Bronchial epithelial cell (primary cell): ENCODE data around the gene ITPR2. TPM values are rescaled to one million over a fixed set of nuclear protein-coding genes. Genes with fewer than 3 reads are reported as not detected.
"Not testable (repeated sequence)": the region's sequence is repeated elsewhere in the genome, so short reads cannot be mapped to it uniquely, and the experiment has no call there.

Source experiments
- DNase-seq: peaks from one replicate; pipeline ENCODE4 v3.0.0-alpha.2; 2010; ENCODE audit warnings: low read depth
- FAIRE-seq: peaks from 2 replicates; lab custom pipeline; 2011; peaks lifted over from hg19 to GRCh38; lab: Jason Lieb, UNC
- H3K27me3 ChIP-seq: 2 replicates; pipeline ENCODE4 v1.5.1; 2011; ENCODE audit warnings: low read length; ENCODE audit not compliant: control insufficient read depth, insufficient read depth
- H3K36me3 ChIP-seq: 2 replicates; pipeline ENCODE4 v1.5.1; 2011; ENCODE audit warnings: low read length; ENCODE audit not compliant: control insufficient read depth, insufficient read depth
- H3K4me3 ChIP-seq: 2 replicates; pipeline ENCODE4 v1.5.1; 2011; ENCODE audit warnings: mild to moderate bottlenecking, low read depth, low read length, control low read depth
- CTCF ChIP-seq: IDR thresholded peaks from 2 replicates; pipeline ENCODE4 v1.5.1; 2011; ENCODE audit warnings: mild to moderate bottlenecking, moderate library complexity, low read length, control low read depth, inconsistent platforms; ENCODE audit not compliant: insufficient read depth, severe bottlenecking
- total RNA-seq: library from RNA; depleted of rRNA; stranded (reverse); fragments of >200 nt; gene quantifications from 2 replicates; pipeline ENCODE4 v1.2.1, GENCODE V29; 2014

ITPR2 gene
- total RNA-seq, 1 donor from 2014 or later: 5.8 TPM

- no peaks in the 10 kb centered on the region for H3K36me3 ChIP-seq
- no peaks in the 10 kb centered on the region for H3K27me3 ChIP-seq
- TF ChIP-seq CTCF: no peak
- FAIRE-seq (no peak), DNase-seq (no peak)
- H3K4me3 ChIP-seq: no peak overlapping the region
Measured at GRCh38 chr12:26730481-26731350, 102.3 kb downstream of the ITPR2 start.

- H3K27me3 ChIP-seq, FAIRE-seq, H3K4me3 ChIP-seq, DNase-seq, H3K36me3 ChIP-seq: not testable (repeated sequence)
Measured at GRCh38 chr12:26729137-26729671, 103.8 kb downstream of the ITPR2 start.

- no peaks in the 10 kb centered on the region for H3K36me3 ChIP-seq
- no peak overlapping the region for H3K4me3 ChIP-seq
- FAIRE-seq: no peak
- TF ChIP-seq CTCF: no peak
- no peaks in the 10 kb centered on the region for H3K27me3 ChIP-seq
- no peak for DNase-seq
Measured at GRCh38 chr12:26728205-26729050, 104.6 kb downstream of the ITPR2 start.

GRCh38 chr12:26727482-26728204 lies 105.4 kb downstream of the ITPR2 start:
- no peak for TF ChIP-seq CTCF
- no peaks in the 10 kb centered on the region for H3K36me3 ChIP-seq
- FAIRE-seq: no peak
- no peaks in the 10 kb centered on the region for H3K27me3 ChIP-seq
- DNase-seq: no peak
- H3K4me3 ChIP-seq: no peak overlapping the region

- Histone ChIP-seq H3K27me3 (no peaks in the 10 kb centered on the region), H3K36me3 (no peaks in the 10 kb centered on the region), H3K4me3 (no peak overlapping the region)
- FAIRE-seq: no peak
- DNase-seq: no peak
- no peak for TF ChIP-seq CTCF
Measured at GRCh38 chr12:26726956-26727355, 106.0 kb downstream of the ITPR2 start.
